ENCODE results near the gene ZNF182.

DNA sequence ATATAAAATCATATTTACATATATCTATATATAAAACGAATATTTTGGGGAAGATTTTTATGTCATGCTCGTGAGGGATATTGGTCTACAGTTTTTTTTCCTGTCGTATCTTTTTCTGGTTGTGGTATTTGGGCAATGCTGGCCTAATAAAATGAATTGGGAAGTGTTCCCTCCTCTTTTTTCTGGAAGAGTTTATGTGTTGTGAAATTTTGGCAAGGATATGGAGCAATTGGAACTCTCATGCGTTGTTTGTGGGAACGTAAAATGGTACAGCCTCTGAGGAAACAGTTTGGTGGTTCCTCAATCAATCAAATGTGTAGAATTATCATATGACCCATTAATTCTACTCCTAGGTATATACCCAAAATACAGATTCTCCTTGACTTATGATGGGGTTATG lies 69.8 kb downstream of the ZNF182 start:
- TF ChIP-seq, protein P1, sequence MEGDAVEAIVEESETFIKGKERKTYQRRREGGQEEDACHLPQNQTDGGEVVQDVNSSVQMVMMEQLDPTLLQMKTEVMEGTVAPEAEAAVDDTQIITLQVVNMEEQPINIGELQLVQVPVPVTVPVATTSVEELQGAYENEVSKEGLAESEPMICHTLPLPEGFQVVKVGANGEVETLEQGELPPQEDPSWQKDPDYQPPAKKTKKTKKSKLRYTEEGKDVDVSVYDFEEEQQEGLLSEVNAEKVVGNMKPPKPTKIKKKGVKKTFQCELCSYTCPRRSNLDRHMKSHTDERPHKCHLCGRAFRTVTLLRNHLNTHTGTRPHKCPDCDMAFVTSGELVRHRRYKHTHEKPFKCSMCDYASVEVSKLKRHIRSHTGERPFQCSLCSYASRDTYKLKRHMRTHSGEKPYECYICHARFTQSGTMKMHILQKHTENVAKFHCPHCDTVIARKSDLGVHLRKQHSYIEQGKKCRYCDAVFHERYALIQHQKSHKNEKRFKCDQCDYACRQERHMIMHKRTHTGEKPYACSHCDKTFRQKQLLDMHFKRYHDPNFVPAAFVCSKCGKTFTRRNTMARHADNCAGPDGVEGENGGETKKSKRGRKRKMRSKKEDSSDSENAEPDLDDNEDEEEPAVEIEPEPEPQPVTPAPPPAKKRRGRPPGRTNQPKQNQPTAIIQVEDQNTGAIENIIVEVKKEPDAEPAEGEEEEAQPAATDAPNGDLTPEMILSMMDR (conservative IDR thresholded peaks at IDR 0.05), result no peak
- TF ChIP-seq ZFX (IDR thresholded peaks at IDR 0.05), result no peak
